A549 (cell line): Measurements from ENCODE around the gene MRPL36. TPM values are rescaled to one million over a fixed set of nuclear protein-coding genes. Genes with fewer than 3 reads are reported as not detected.
"Not testable (repeated sequence)": the region's sequence is repeated elsewhere in the genome, so short reads cannot be mapped to it uniquely, and the experiment has no call there.

Experiments used
- ATAC-seq, 2 experiments: fragments of 200-7000 bp in 1 of 2; fragments of >200 bp in 1 of 2; cut with Nextera tagmentation in 1 of 2; cut with Tn5 transposase in 1 of 2; 3 replicates each; pipeline versions ENCODE4 v1.8.0 to v1.9.1; 2018 to 2020; ENCODE audit warnings: mild to moderate bottlenecking in 1 of 2, moderate library complexity in 1 of 2
- CTCF ChIA-PET: fragments of 300-600 bp; sonication (Branson Sonifier 250); formaldehyde crosslinking; extraction: SDS; loops from one replicate; lab custom pipeline; 2021; ENCODE audit warnings: antibody characterized with exemption, inconsistent platforms; lab: Yijun Ruan, JAX
- POLR2A ChIA-PET: fragments of 350-600 bp; formaldehyde crosslinking; extraction: SDS; loops from one replicate; lab custom pipeline; 2021; ENCODE audit warnings: antibody characterized with exemption, inconsistent platforms; lab: Yijun Ruan, JAX
- DNase-seq, 2 experiments: peaks; one replicate each; pipeline versions ENCODE4 v3.0.0 to v3.0.0-alpha.2; 2011 to 2016; ENCODE audit warnings: low read depth in 1 of 2, low spot score in 1 of 2
- FAIRE-seq: peaks from 2 replicates; lab custom pipeline; 2011; peaks lifted over from hg19 to GRCh38; lab: Jason Lieb, UNC
- H3K27ac ChIP-seq, 2 experiments: fragments of >200 bp; sonication (Bioruptor Twin); formaldehyde crosslinking; 3 replicates each; pipeline ENCODE4 v1.5.1; 2016 to 2017
- H3K4me1 ChIP-seq: fragments of >200 bp; sonication (Bioruptor Twin); formaldehyde crosslinking; 3 replicates; pipeline ENCODE4 v1.6.1; 2016
- H3K4me2 ChIP-seq: fragments of >200 bp; sonication (Bioruptor Twin); formaldehyde crosslinking; 3 replicates; pipeline ENCODE4 v1.6.1; 2016
- H3K4me3 ChIP-seq: fragments of >200 bp; sonication (Bioruptor Twin); formaldehyde crosslinking; 3 replicates; pipeline ENCODE4 v1.5.1; 2016
- H3K9me3 ChIP-seq: fragments of >200 bp; sonication (Bioruptor Twin); formaldehyde crosslinking; 3 replicates; pipeline ENCODE4 v1.6.1; 2016
- CBX2 ChIP-seq: fragments of 200-600 bp; sonication (generic); IDR thresholded peaks from 2 replicates; pipeline ENCODE4 v1.6.1; 2016; ENCODE audit warnings: low read depth, mild to moderate bottlenecking, borderline replicate concordance
- CBX8 ChIP-seq: fragments of 200-600 bp; sonication (generic); IDR thresholded peaks from 2 replicates; pipeline ENCODE4 v1.6.1; 2016
- EHMT2 ChIP-seq: fragments of 200-600 bp; sonication (generic); IDR thresholded peaks from 2 replicates; pipeline ENCODE4 v1.6.1; 2016; ENCODE audit warnings: antibody characterized with exemption, low read depth, mild to moderate bottlenecking, moderate library complexity
- ESRRA ChIP-seq: fragments of 150-350 bp; IDR thresholded peaks from 2 replicates; pipeline ENCODE4 v1.6.1; 2014; ENCODE audit warnings: mild to moderate bottlenecking, low read length, borderline replicate concordance
- FOSL2 ChIP-seq, 2 experiments: fragments of 450-650 bp in 1 of 2; fragments of >200 bp in 1 of 2; sonication (Bioruptor Twin) in 1 of 2; formaldehyde crosslinking; IDR thresholded peaks; 2 replicates each; pipeline versions ENCODE4 v1.5.0 to v1.6.1; 2016 to 2020; ENCODE audit warnings: mild to moderate bottlenecking in 1 of 2, moderate library complexity in 1 of 2
- FOXS1 ChIP-seq: fragments of 250-450 bp; sonication (Bioruptor Pico); IDR thresholded peaks from 2 replicates; pipeline ENCODE4 v1.5.0; 2020; ENCODE audit warnings: mild to moderate bottlenecking, moderate library complexity
- GATA3 ChIP-seq: IDR thresholded peaks from 2 replicates; pipeline ENCODE4 v1.6.1; 2012; ENCODE audit warnings: borderline replicate concordance
- HEYL ChIP-seq: fragments of 250-450 bp; sonication (Bioruptor Pico); IDR thresholded peaks from 2 replicates; pipeline ENCODE4 v1.8.0; 2021; ENCODE audit warnings: mild to moderate bottlenecking, moderate library complexity
- NR3C1 ChIP-seq: fragments of >200 bp; sonication (Bioruptor Twin); formaldehyde crosslinking; IDR thresholded peaks from 3 replicates; pipeline ENCODE4 v1.6.1; 2017
- PHF8 ChIP-seq: fragments of 200-600 bp; sonication (generic); IDR thresholded peaks from 2 replicates; pipeline ENCODE4 v1.6.1; 2016; ENCODE audit warnings: low read depth, mild to moderate bottlenecking, antibody characterized with exemption, moderate library complexity, borderline replicate concordance
- SMC3 ChIP-seq: fragments of >200 bp; sonication (Bioruptor Twin); formaldehyde crosslinking; IDR thresholded peaks from 3 replicates; pipeline ENCODE4 v1.6.1; 2018; ENCODE audit warnings: inconsistent platforms
- TFCP2L1 ChIP-seq: fragments of 250-450 bp; sonication (Bioruptor Pico); IDR thresholded peaks from 2 replicates; pipeline ENCODE4 v1.5.0; 2021; ENCODE audit warnings: mild to moderate bottlenecking
- ZC3H11A ChIP-seq: fragments of 450-650 bp; IDR thresholded peaks from 2 replicates; pipeline ENCODE4 v1.6.1; 2014; ENCODE audit warnings: antibody characterized with exemption, mild to moderate bottlenecking
- ZFP36 ChIP-seq: fragments of 450-650 bp; IDR thresholded peaks from 2 replicates; pipeline ENCODE4 v1.6.1; 2014; ENCODE audit warnings: borderline replicate concordance; ENCODE audit not compliant: partially characterized antibody
- ZNF302 ChIP-seq: fragments of 250-450 bp; sonication (Bioruptor Pico); IDR thresholded peaks from 2 replicates; pipeline ENCODE4 v1.9.0; 2021; ENCODE audit warnings: inconsistent platforms, mild to moderate bottlenecking, moderate library complexity
- WGBS: methylation state at CpG from one replicate; pipeline ENCODE4 v1.1.6; 2017; ENCODE audit errors: missing lambda C conversion rate; 5-methylcytosine and 5-hydroxymethylcytosine counted together
- polyA plus RNA-seq, 4 experiments: library from polyadenylated mRNA; depleted of rRNA in 3 of 4; stranded (reverse); fragments of >200 nt; fragmentation: RNase III in 1 of 4; extraction: RNeasy Plus Mini Kit Qiagen cat#74134 plus additional on column Dnase treatment in 1 of 4; gene quantifications; 2 replicates in 3 of 4; 3 replicates in 1 of 4; pipeline ENCODE4 v1.2.3, GENCODE V29; 2011 to 2017
- TF ChIP-seq, protein P1 (sequence below): fragments of 200-600 bp; sonication (generic); IDR thresholded peaks from 2 replicates; pipeline ENCODE4 v1.6.1; 2016; ENCODE audit warnings: antibody characterized with exemption, mild to moderate bottlenecking, moderate library complexity
- TF ChIP-seq, protein P2 (sequence below): fragments of >200 bp; sonication (Bioruptor Twin); formaldehyde crosslinking; IDR thresholded peaks from 3 replicates; pipeline ENCODE4 v1.6.1; 2016
- TF ChIP-seq, protein P3 (sequence below): fragments of 250-450 bp; sonication (Bioruptor Pico); IDR thresholded peaks from 2 replicates; pipeline ENCODE4 v1.5.0; 2020; ENCODE audit warnings: low read depth, mild to moderate bottlenecking, moderate library complexity
- TF ChIP-seq, protein P4 (sequence below): fragments of >200 bp; sonication (Bioruptor Twin); formaldehyde crosslinking; IDR thresholded peaks from 2 replicates; pipeline ENCODE4 v1.6.1; 2016

MRPL36 gene
- polyA plus RNA-seq, 2 of the 4 experiments (the other 2 are of a cell fraction) = 114 to 127 TPM

DNA sequence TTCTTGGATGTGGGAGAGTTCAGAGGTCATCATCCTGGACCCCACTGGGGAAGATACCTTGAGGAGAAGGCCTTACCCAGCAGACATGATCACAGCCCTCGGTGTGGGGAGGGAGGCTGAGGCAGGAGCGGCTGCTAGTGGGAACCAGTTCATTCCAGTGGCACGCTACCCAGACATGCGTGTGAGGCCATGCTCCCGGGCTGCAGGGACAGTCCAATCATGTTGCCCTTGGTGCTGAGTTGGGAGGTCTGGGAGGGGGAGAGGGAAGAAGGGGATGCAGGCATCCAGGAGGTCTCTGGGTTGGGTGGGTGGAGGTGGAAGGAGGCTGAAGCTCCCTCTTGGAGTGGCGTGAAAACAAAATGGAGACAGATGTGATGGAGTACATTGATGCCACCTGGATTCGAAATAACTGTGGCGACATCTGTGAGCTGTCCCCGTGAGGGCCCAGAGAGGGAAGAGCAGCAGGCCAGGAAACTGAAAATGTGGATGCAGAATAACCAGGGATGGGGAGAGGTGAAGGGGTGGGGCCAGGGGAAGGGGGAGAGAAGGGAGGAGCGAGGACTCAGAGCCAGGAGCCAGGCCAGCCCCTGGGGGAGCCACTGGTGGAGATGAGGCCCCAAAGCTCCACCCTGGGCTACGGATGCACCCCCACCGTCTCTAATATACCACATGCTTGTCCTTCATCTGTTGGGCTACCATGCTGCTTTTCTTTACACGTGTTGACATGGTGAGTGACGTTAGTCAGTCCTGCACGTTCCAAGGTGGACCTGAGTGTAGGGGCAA lies 17.8 kb upstream of the MRPL36 start (continued):
- TF ChIP-seq, protein P1, sequence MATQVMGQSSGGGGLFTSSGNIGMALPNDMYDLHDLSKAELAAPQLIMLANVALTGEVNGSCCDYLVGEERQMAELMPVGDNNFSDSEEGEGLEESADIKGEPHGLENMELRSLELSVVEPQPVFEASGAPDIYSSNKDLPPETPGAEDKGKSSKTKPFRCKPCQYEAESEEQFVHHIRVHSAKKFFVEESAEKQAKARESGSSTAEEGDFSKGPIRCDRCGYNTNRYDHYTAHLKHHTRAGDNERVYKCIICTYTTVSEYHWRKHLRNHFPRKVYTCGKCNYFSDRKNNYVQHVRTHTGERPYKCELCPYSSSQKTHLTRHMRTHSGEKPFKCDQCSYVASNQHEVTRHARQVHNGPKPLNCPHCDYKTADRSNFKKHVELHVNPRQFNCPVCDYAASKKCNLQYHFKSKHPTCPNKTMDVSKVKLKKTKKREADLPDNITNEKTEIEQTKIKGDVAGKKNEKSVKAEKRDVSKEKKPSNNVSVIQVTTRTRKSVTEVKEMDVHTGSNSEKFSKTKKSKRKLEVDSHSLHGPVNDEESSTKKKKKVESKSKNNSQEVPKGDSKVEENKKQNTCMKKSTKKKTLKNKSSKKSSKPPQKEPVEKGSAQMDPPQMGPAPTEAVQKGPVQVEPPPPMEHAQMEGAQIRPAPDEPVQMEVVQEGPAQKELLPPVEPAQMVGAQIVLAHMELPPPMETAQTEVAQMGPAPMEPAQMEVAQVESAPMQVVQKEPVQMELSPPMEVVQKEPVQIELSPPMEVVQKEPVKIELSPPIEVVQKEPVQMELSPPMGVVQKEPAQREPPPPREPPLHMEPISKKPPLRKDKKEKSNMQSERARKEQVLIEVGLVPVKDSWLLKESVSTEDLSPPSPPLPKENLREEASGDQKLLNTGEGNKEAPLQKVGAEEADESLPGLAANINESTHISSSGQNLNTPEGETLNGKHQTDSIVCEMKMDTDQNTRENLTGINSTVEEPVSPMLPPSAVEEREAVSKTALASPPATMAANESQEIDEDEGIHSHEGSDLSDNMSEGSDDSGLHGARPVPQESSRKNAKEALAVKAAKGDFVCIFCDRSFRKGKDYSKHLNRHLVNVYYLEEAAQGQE = no peak
- no peak for TF ChIP-seq EHMT2
- TF ChIP-seq CBX8 = no peak
- TF ChIP-seq ZC3H11A = no peak
- no peak for TF ChIP-seq PHF8
- TF ChIP-seq, protein P2, sequence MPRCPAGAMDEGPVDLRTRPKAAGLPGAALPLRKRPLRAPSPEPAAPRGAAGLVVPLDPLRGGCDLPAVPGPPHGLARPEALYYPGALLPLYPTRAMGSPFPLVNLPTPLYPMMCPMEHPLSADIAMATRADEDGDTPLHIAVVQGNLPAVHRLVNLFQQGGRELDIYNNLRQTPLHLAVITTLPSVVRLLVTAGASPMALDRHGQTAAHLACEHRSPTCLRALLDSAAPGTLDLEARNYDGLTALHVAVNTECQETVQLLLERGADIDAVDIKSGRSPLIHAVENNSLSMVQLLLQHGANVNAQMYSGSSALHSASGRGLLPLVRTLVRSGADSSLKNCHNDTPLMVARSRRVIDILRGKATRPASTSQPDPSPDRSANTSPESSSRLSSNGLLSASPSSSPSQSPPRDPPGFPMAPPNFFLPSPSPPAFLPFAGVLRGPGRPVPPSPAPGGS = no peak
- TF ChIP-seq SMC3 = no peak
- TF ChIP-seq, all 56 proteins: peak for 0

DNA sequence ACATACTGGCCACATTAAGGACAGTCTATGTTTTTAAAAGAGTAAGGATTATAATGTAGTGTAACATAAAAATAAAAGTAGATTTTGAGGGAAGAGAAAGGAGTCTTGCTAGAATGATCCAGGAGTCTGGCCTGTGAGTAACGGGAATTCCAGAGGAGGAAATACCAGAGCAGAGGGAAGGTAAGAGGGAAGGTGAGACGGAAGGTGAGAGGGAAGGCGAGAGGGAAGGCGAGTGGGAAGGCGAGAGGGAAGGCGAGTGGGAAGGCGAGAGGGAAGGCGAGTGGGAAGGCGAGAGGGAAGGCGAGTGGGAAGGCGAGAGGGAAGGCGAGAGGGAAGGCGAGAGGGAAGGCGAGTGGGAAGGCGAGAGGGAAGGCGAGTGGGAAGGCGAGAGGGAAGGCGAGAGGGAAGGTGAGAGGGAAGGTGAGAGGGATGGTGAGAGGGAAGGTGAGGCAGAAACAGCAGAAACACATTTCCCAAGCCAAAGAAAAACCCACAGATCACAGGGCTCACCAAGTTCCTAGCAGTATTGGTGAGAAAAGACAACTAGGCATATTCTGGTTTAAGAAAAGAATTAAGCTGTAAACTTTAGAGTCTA lies 17.0 kb upstream of the MRPL36 start:
- H3K9me3 ChIP-seq, DNase-seq, POLR2A ChIA-PET, FAIRE-seq, H3K4me3 ChIP-seq, ATAC-seq, H3K4me1 ChIP-seq, H3K27ac ChIP-seq, H3K4me2 ChIP-seq: not testable (repeated sequence)
- CTCF ChIA-PET = interaction anchor here (1.1 kb wide), 1 partner anchor 15 kb away, joined by 3 read pairs; no protein-coding TSS in a partner anchor
- 95% methylated on average over 11 of the region's 18 CpGs for WGBS

DNA sequence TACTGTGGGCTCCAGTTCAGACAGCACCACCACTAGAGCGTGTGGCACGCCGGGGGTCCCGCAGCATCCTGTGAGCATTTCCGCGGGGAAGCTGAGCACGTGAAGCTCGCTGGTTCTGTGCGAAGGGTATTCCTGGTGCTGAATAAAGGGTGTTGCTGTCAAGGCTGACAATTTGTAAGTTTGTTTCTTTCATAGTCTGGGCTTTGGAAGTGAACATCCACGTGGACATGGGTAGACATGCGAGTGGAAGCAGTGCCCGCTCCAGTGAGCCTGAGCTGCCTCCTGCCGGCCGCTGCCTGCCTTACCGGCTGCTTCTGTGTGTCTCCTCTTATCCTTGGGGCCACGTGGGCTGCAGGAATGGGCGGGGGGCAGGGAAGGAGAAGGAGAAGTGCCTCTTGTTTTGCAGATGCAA lies 16.2 kb upstream of the MRPL36 start:
- ChIA-PET CTCF (no interaction called here), POLR2A (no interaction called here)
- no peak for ATAC-seq
- Histone ChIP-seq H3K9me3 (no peaks in the 10 kb centered on the region), H3K4me1 (no peaks in the 10 kb centered on the region), H3K4me2 (no peak overlapping the region), H3K27ac (no peak overlapping the region), H3K4me3 (no peak overlapping the region)
- WGBS = 97% methylated on average over 17 of the region's 17 CpGs
- FAIRE-seq = no peak
- DNase-seq = no peak
- TF ChIP-seq, protein P2 = no peak
- no peak for TF ChIP-seq ZNF302
- no peak for TF ChIP-seq HEYL (CRISPR knock-in tag)
- TF ChIP-seq TFCP2L1 (CRISPR knock-in tag) = no peak
- no peak for TF ChIP-seq CBX2
- TF ChIP-seq FOXS1 (CRISPR knock-in tag) = no peak
- TF ChIP-seq, protein P3, sequence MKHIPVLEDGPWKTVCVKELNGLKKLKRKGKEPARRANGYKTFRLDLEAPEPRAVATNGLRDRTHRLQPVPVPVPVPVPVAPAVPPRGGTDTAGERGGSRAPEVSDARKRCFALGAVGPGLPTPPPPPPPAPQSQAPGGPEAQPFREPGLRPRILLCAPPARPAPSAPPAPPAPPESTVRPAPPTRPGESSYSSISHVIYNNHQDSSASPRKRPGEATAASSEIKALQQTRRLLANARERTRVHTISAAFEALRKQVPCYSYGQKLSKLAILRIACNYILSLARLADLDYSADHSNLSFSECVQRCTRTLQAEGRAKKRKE (CRISPR knock-in tag) = no peak
- TF ChIP-seq ESRRA = no peak
- no peak for TF ChIP-seq ZFP36
- TF ChIP-seq NR3C1 = no peak
- no peak for TF ChIP-seq FOSL2 (IDR thresholded peaks at IDR 0.05)
- TF ChIP-seq FOSL2 (CRISPR knock-in tag; IDR thresholded peaks at IDR 0.05) = no peak
- TF ChIP-seq, protein P4, sequence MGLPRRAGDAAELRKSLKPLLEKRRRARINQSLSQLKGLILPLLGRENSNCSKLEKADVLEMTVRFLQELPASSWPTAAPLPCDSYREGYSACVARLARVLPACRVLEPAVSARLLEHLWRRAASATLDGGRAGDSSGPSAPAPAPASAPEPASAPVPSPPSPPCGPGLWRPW = no peak
- no peak for TF ChIP-seq GATA3
